GM06990 (cell line): Measurements from ENCODE around the gene SLC16A1.

Source experiments
- DNase-seq: peaks from one replicate; pipeline ENCODE4 v3.0.0-alpha.2; 2011; ENCODE audit not compliant: insufficient read length; ENCODE audit errors: extremely low read depth
- H3K27me3 ChIP-seq: replicated peaks from 2 replicates; pipeline ENCODE4 v1.6.0; 2011; ENCODE audit warnings: low read length; ENCODE audit not compliant: control insufficient read depth, insufficient read depth
- H3K36me3 ChIP-seq: 2 replicates; pipeline ENCODE4 v1.5.1; 2011; ENCODE audit warnings: low read length; ENCODE audit not compliant: control insufficient read depth, insufficient read depth
- H3K4me3 ChIP-seq: replicated peaks from 2 replicates; pipeline ENCODE4 v1.5.1; 2011; ENCODE audit warnings: low read depth, mild to moderate bottlenecking, control low read depth, low read length
- CTCF ChIP-seq: IDR thresholded peaks from 2 replicates; pipeline ENCODE4 v1.5.1; 2011; ENCODE audit warnings: low read length, control low read depth, mild to moderate bottlenecking, inconsistent platforms; ENCODE audit not compliant: insufficient read depth, poor library complexity, severe bottlenecking

Gene SLC16A1

GRCh38 chr1:112872551-112872962, 83.4 kb downstream of the SLC16A1 start:
- no peak for TF ChIP-seq CTCF
- no peak for DNase-seq
- Histone ChIP-seq H3K27me3 (no peaks in the 10 kb centered on the region), H3K4me3 (no peak overlapping the region), H3K36me3 (no peaks in the 10 kb centered on the region)

GRCh38 chr1:112870887-112871646, 84.9 kb downstream of the SLC16A1 start:
- H3K36me3 ChIP-seq, result no peaks in the 10 kb centered on the region
- no peak for TF ChIP-seq CTCF
- DNase-seq, result no peak
- no peak overlapping the region for H3K4me3 ChIP-seq
- no peaks in the 10 kb centered on the region for H3K27me3 ChIP-seq

GRCh38 chr1:112869895-112870294, 86.1 kb downstream of the SLC16A1 start:
- Histone ChIP-seq H3K27me3 (no peaks in the 10 kb centered on the region), H3K36me3 (no peaks in the 10 kb centered on the region), H3K4me3 (no peak overlapping the region)
- no peak for TF ChIP-seq CTCF
- no peak for DNase-seq

- no peak for DNase-seq
- H3K36me3 ChIP-seq, result no peaks in the 10 kb centered on the region
- H3K27me3 ChIP-seq, result no peaks in the 10 kb centered on the region
- TF ChIP-seq CTCF, result no peak
- H3K4me3 ChIP-seq, result no peak overlapping the region
Observed at GRCh38 chr1:112868191-112868590, 87.8 kb downstream of the SLC16A1 start.

GRCh38 chr1:112866981-112867380, 89.0 kb downstream of the SLC16A1 start:
- Histone ChIP-seq H3K4me3 (no peak overlapping the region), H3K27me3 (no peaks in the 10 kb centered on the region), H3K36me3 (no peaks in the 10 kb centered on the region)
- no peak for TF ChIP-seq CTCF
- DNase-seq, result no peak

- TF ChIP-seq CTCF, result no peak
- Histone ChIP-seq H3K4me3 (no peak overlapping the region), H3K36me3 (no peaks in the 10 kb centered on the region), H3K27me3 (no peaks in the 10 kb centered on the region)
- no peak for DNase-seq
Observed at GRCh38 chr1:112866151-112866550, 89.8 kb downstream of the SLC16A1 start.
